ENCODE data around the gene ZBTB20.
A peak's percentile ranks its signal among the peaks of the same experiment; 100 is the strongest.

Gene ZBTB20

DNA sequence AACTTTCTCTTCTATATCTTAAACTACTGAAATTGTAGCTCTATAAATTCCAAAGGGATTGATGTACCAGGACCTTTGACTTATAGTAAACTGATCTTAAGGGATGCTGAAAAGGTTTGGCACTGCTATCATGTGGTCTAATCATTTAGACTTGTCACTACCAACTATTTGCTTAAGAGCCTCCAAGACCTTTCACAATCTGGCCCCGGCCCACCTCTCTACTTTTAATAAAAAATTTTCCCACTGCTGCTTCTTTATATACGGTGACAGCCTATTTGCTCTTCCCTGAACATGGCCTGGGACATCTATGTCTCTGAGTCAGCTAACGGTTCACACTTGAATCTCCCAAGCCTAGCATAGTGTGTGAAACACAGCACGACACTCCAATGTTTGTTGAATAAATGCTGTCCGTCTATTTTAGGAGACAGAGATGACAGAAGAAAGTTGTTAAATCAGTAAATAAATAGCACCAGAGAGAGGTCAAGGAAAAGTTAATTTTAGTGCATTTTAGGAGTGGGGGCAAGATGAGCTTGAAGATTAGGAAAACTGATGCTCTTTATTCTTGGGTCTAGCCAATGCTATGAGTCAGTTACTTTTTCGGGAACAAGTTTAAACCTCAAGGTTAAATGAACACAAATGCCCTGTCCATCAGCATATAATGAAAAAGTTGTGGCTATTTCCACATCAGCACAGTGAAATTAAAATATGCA, 640.3 kb downstream of the ZBTB20 start:
- Histone ChIP-seq H4K20me1 (ENCODE audit: insufficient read depth, low read length) (no peaks in the 10 kb centered on the region), H3K9ac (ENCODE audit: low read length) (no peak overlapping the region), H3K9me3 (replicated peaks; ENCODE audit: insufficient read depth, low read length) (no peaks in the 10 kb centered on the region), H3K4me3 (ENCODE audit: low read length) (no peak overlapping the region), H3F3A (ENCODE audit: insufficient read depth, low read length) (no peaks in the 10 kb centered on the region), H3K27ac (ENCODE audit: low read length) (no peak overlapping the region), H3K79me2 (ENCODE audit: low read length) (no peaks in the 10 kb centered on the region), H3K4me2 (ENCODE audit: low read depth, low read length) (no peak overlapping the region), H3K36me3 (replicated peaks; ENCODE audit: insufficient read depth, low read length) (no peaks in the 10 kb centered on the region), H3K9me2 (replicated peaks; ENCODE audit: insufficient read depth, low read length) (no peaks in the 10 kb centered on the region), H2AFZ (ENCODE audit: low read length) (no peak overlapping the region), H3K27me3 (replicated peaks; ENCODE audit: insufficient read depth, low read length) (peaks cover 52% of the 10 kb centered on the region), H3K4me1 (ENCODE audit: low read length) (peaks cover 7% of the 10 kb centered on the region; the same call in 1 of the 2 replicates)
- TF ChIP-seq EZH2 (optimal IDR thresholded peaks at IDR 0.05; ENCODE audit: low read depth, low read length): no peak
- no peak for TF ChIP-seq EZH2phosphoT487 (IDR thresholded peaks at IDR 0.05; ENCODE audit: low read length)
- DNase-seq: no peak

DNA sequence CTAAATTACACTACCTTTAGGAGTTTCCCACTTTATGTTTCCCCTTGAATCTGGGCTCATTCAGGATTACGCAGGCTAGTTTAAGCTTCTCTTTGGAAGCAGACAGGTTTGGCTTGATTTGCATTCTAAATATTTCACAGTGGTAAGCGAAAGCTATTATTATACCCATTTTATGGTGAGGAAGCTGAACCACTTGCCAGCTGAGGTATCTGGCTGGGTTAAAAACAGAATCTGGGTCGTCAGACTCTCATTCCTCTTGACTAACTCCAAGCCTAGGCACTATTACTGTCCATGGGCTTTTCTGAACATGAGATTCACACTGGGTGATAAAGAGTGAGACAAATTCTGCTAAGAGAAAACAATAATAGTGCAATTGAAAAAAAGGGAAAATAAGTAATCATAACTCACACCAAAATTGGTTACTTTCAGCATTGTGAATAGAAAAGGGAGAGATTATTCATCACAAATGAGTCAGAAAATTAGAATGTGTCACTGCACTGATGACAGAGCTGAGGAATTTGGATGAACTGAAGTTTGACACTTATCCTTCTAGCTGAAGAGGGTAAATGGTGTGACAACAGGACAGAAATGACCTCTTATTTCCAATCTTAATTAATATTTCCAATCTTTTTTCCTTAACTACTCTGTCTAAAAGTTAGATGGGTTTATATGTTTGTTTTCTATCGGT, 642.0 kb downstream of the ZBTB20 start:
- Histone ChIP-seq H3K9me2 (replicated peaks; ENCODE audit: insufficient read depth, low read length) (no peaks in the 10 kb centered on the region), H3K4me1 (ENCODE audit: low read length) (peaks cover 8% of the 10 kb centered on the region; the same call in 1 of the 2 replicates), H3K4me2 (ENCODE audit: low read depth, low read length) (no peak overlapping the region), H3K9me3 (replicated peaks; ENCODE audit: insufficient read depth, low read length) (no peaks in the 10 kb centered on the region), H3K27me3 (replicated peaks; ENCODE audit: insufficient read depth, low read length) (peaks cover 63% of the 10 kb centered on the region), H3K36me3 (replicated peaks; ENCODE audit: insufficient read depth, low read length) (no peaks in the 10 kb centered on the region), H3F3A (ENCODE audit: insufficient read depth, low read length) (peaks cover 2% of the 10 kb centered on the region; the same call in 1 of the 2 replicates), H3K27ac (ENCODE audit: low read length) (no peak overlapping the region), H4K20me1 (ENCODE audit: insufficient read depth, low read length) (peaks cover 5% of the 10 kb centered on the region; the same call in 1 of the 2 replicates), H3K9ac (ENCODE audit: low read length) (no peak overlapping the region), H3K4me3 (ENCODE audit: low read length) (no peak overlapping the region), H3K79me2 (ENCODE audit: low read length) (no peaks in the 10 kb centered on the region), H2AFZ (ENCODE audit: low read length) (no peak overlapping the region)
- DNase-seq: no peak
- TF ChIP-seq EZH2phosphoT487 (IDR thresholded peaks at IDR 0.05; ENCODE audit: low read length) (no peak), EZH2 (optimal IDR thresholded peaks at IDR 0.05; ENCODE audit: low read depth, low read length) (no peak)
- TF ChIP-seq, protein P1, sequence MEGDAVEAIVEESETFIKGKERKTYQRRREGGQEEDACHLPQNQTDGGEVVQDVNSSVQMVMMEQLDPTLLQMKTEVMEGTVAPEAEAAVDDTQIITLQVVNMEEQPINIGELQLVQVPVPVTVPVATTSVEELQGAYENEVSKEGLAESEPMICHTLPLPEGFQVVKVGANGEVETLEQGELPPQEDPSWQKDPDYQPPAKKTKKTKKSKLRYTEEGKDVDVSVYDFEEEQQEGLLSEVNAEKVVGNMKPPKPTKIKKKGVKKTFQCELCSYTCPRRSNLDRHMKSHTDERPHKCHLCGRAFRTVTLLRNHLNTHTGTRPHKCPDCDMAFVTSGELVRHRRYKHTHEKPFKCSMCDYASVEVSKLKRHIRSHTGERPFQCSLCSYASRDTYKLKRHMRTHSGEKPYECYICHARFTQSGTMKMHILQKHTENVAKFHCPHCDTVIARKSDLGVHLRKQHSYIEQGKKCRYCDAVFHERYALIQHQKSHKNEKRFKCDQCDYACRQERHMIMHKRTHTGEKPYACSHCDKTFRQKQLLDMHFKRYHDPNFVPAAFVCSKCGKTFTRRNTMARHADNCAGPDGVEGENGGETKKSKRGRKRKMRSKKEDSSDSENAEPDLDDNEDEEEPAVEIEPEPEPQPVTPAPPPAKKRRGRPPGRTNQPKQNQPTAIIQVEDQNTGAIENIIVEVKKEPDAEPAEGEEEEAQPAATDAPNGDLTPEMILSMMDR (IDR thresholded peaks at IDR 0.05; ENCODE audit: low read length): no peak

DNA sequence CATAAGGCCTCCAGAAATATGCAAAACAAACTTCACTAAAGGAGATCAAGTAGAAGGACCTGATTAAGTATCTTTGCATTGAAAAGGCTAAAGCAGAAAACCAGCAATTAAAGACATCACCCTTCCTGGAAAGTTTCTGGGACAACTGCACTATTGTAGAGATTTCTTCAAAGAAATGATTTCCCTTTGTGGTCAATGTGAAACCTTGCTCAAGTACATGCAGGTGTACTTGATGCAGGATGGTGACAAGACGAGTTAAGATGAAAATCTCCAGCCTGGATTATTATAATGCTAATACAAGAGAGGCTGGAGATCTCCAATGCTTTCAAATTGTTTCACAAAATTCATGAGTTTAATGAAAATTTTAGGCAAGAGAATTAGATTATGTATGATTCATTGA, 644.9 kb downstream of the ZBTB20 start:
- DNase-seq: peak; percentile 74
- H3F3A ChIP-seq (ENCODE audit: insufficient read depth, low read length): peaks cover 7% of the 10 kb centered on the region; the same call in 1 of the 2 replicates
- H2AFZ ChIP-seq (ENCODE audit: low read length): no peak overlapping the region

More for the DNA sequence above, 644.9 kb downstream of the ZBTB20 start:
- H3K9me2 ChIP-seq (replicated peaks; ENCODE audit: insufficient read depth, low read length): no peaks in the 10 kb centered on the region
- peaks cover 82% of the 10 kb centered on the region for H3K27me3 ChIP-seq (replicated peaks; ENCODE audit: insufficient read depth, low read length)
- H3K9ac ChIP-seq (ENCODE audit: low read length): no peak overlapping the region
- H4K20me1 ChIP-seq (ENCODE audit: insufficient read depth, low read length): peaks cover 10% of the 10 kb centered on the region; the same call in 1 of the 2 replicates
- H3K27ac ChIP-seq (ENCODE audit: low read length): no peak overlapping the region
- H3K79me2 ChIP-seq (ENCODE audit: low read length): no peaks in the 10 kb centered on the region
- H3K4me2 ChIP-seq (ENCODE audit: low read depth, low read length): no peak overlapping the region
- H3K9me3 ChIP-seq (replicated peaks; ENCODE audit: insufficient read depth, low read length): no peaks in the 10 kb centered on the region
- H3K4me3 ChIP-seq (ENCODE audit: low read length): no peak overlapping the region
- no peaks in the 10 kb centered on the region for H3K36me3 ChIP-seq (replicated peaks; ENCODE audit: insufficient read depth, low read length)
- TF ChIP-seq EZH2 (optimal IDR thresholded peaks at IDR 0.05; ENCODE audit: low read depth, low read length) (no peak), EZH2phosphoT487 (IDR thresholded peaks at IDR 0.05; ENCODE audit: low read length) (no peak)
- TF ChIP-seq, protein P1 (IDR thresholded peaks at IDR 0.05; ENCODE audit: low read length): no peak
- peaks cover 12% of the 10 kb centered on the region for H3K4me1 ChIP-seq (ENCODE audit: low read length)

Measured in MM.1S (cell line).